GM21367 (cell line): Measurements from ENCODE around the gene DDX39B.
"Not testable (repeated sequence)": the region's sequence is repeated elsewhere in the genome, so short reads cannot be mapped to it uniquely, and the experiment has no call there.

Source experiments
- ATAC-seq: cut with Tn5 transposase; IDR thresholded peaks from one replicate; pipeline ENCODE4 v1.9.1; 2021; ENCODE audit not compliant: unreplicated experiment

The DDX39B gene

GRCh38 chr6:31575952-31576685 is 34.3 kb upstream of the DDX39B start:
- no peak for ATAC-seq

- ATAC-seq, result no peak
These were observed 33.6 kb upstream of the DDX39B start, which contains the start of gene TNF for GRCh38 chr6:31575335-31575901. Gene TNF (plus strand): TSS chr6:31575565. CDS start chr6:31575742, 177 bp downstream.

- no peak for ATAC-seq
These were observed 32.6 kb upstream of the DDX39B start for GRCh38 chr6:31574106-31575061.

GRCh38 chr6:31573239-31574105 is 31.7 kb upstream of the DDX39B start:
- ATAC-seq, result no peak

- ATAC-seq, result no peak
These were observed 30.5 kb upstream of the DDX39B start, which contains the start of gene LTA for GRCh38 chr6:31572041-31572911. Gene LTA (plus strand): TSS chr6:31572289. CDS start chr6:31572743, 454 bp downstream.

- ATAC-seq, result no peak
These were observed 28.2 kb upstream of the DDX39B start for GRCh38 chr6:31569861-31570536.

GRCh38 chr6:31568537-31568961 is 26.7 kb upstream of the DDX39B start:
- ATAC-seq, result peak; percentile 47

GRCh38 chr6:31567531-31568370 is 25.9 kb upstream of the DDX39B start:
- no peak for ATAC-seq

GRCh38 chr6:31560697-31561058 is 18.9 kb upstream of the DDX39B start:
- ATAC-seq, result no peak

GRCh38 chr6:31559958-31560696 is 18.3 kb upstream of the DDX39B start:
- ATAC-seq, result peak; percentile 48

GRCh38 chr6:31559606-31559957 is 17.8 kb upstream of the DDX39B start:
- ATAC-seq, result peak; percentile 1

- no peak for ATAC-seq
These were observed 17.1 kb upstream of the DDX39B start for GRCh38 chr6:31558631-31559500.

GRCh38 chr6:31558318-31558625 is 16.5 kb upstream of the DDX39B start:
- ATAC-seq, result no peak

- ATAC-seq, result no peak
These were observed 15.9 kb upstream of the DDX39B start for GRCh38 chr6:31557443-31558317.

- ATAC-seq, result no peak
These were observed 14.5 kb upstream of the DDX39B start for GRCh38 chr6:31556307-31556706.

GRCh38 chr6:31551371-31551770 is 9.6 kb upstream of the DDX39B start:
- ATAC-seq, result not testable (repeated sequence)
